ENCODE measurements around the gene TNS3.

- TF ChIP-seq NFATC3 (IDR thresholded peaks at IDR 0.05) (no peak), EZH2 (IDR thresholded peaks at IDR 0.05; ENCODE audit: borderline replicate concordance, low read depth, low read length) (no peak), CCAR2 (IDR thresholded peaks at IDR 0.05; ENCODE audit: low read depth, low read length) (no peak), CUX1 (CRISPR knock-in tag; IDR thresholded peaks at IDR 0.05) (no peak), POLR2A (conservative IDR thresholded peaks at IDR 0.05) (no peak)
These were observed 139.4 kb downstream of the TNS3 start for GRCh38 chr7:47442605-47442865.
